ENCODE data around the gene CDH8. TPM values are rescaled to one million over a fixed set of nuclear protein-coding genes. Genes with fewer than 3 reads are reported as not detected.

Gene CDH8, protein sequence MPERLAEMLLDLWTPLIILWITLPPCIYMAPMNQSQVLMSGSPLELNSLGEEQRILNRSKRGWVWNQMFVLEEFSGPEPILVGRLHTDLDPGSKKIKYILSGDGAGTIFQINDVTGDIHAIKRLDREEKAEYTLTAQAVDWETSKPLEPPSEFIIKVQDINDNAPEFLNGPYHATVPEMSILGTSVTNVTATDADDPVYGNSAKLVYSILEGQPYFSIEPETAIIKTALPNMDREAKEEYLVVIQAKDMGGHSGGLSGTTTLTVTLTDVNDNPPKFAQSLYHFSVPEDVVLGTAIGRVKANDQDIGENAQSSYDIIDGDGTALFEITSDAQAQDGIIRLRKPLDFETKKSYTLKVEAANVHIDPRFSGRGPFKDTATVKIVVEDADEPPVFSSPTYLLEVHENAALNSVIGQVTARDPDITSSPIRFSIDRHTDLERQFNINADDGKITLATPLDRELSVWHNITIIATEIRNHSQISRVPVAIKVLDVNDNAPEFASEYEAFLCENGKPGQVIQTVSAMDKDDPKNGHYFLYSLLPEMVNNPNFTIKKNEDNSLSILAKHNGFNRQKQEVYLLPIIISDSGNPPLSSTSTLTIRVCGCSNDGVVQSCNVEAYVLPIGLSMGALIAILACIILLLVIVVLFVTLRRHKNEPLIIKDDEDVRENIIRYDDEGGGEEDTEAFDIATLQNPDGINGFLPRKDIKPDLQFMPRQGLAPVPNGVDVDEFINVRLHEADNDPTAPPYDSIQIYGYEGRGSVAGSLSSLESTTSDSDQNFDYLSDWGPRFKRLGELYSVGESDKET
- polyA plus RNA-seq (2013, experiment 1 of 2): 36.5 TPM
- polyA plus RNA-seq (2013, experiment 2 of 2): 38.4 TPM

GRCh38 chr16:62036101-62036801, at the start of gene CDH8:
Gene CDH8, minus strand, starts transcription at chr16:62036438. Its CDS starts 15,035 bp downstream, at chr16:62021403.
- Histone ChIP-seq H4K8ac (ENCODE audit: low read depth, low read length) (no peak within 1 kb of the TSS), H2BK15ac (ENCODE audit: low read length) (no peak within 1 kb of the TSS), H2BK5ac (ENCODE audit: low read length) (no peak within 1 kb of the TSS), H2BK12ac (ENCODE audit: low read length) (no peak within 1 kb of the TSS), H2AK5ac (ENCODE audit: low read depth, low read length) (no peak within 1 kb of the TSS), H3K23ac (ENCODE audit: low read depth, low read length, poor library complexity) (peak within 1 kb of the TSS; percentile 14), H3K4me2 (ENCODE audit: insufficient read depth, low read length, poor library complexity, severe bottlenecking) (peak within 1 kb of the TSS; percentile 96), H4K91ac (ENCODE audit: low read depth, low read length, poor library complexity) (no peak within 1 kb of the TSS), H3K27ac (replicated peaks; ENCODE audit: low read length) (peak within 1 kb of the TSS; percentile 57), H3K18ac (ENCODE audit: low read length) (peak within 1 kb of the TSS; percentile 90), H3K9me3 (replicated peaks in 1 of 2; ENCODE audit: control insufficient read depth in 2 of 2, insufficient read depth in 1 of 2, low read depth in 1 of 2, low read length in 2 of 2) (no peaks in the 10 kb centered on the region), H3K9ac (ENCODE audit: low read depth, low read length, poor library complexity) (peak within 1 kb of the TSS; percentile 81), H3K79me1 (ENCODE audit: low read depth, low read length) (no peaks in the 10 kb centered on the region), H2AFZ (ENCODE audit: low read length) (peak within 1 kb of the TSS; percentile 94), H3K14ac (ENCODE audit: low read length) (peak within 1 kb of the TSS; percentile 22), H3K36me3 (replicated peaks in 1 of 2; ENCODE audit: control insufficient read depth in 2 of 2, insufficient read depth in 2 of 2, low read length in 2 of 2) (no peaks in the 10 kb centered on the region), H3K4me3 (ENCODE audit: low read length in 2 of 2) (peak within 1 kb of the TSS; percentile 74 to 88), H2BK120ac (ENCODE audit: low read depth, low read length) (no peak within 1 kb of the TSS), H3K27me3 (ENCODE audit: control insufficient read depth in 3 of 3, insufficient read depth in 3 of 3, low read depth in 1 of 3, low read length in 3 of 3) (no peaks in the 10 kb centered on the region), H3K4me1 (ENCODE audit: control insufficient read depth in 2 of 2, insufficient read depth in 1 of 2, low read depth in 1 of 2, low read length in 2 of 2) (peaks cover 6 to 28% of the 10 kb centered on the region in 2 donors), H3K4ac (ENCODE audit: low read length) (no peak within 1 kb of the TSS)
- whole genome bisulfite sequencing, 2 donors (ENCODE audit: extremely low coverage in 2 of 2, insufficient read length in 2 of 2, insufficient replicate concordance in 1 of 2): no CpG with 5 or more reads among the region's 60 CpGs
- peak; percentile 84 for DNase-seq (ENCODE audit: low spot score)

DNA sequence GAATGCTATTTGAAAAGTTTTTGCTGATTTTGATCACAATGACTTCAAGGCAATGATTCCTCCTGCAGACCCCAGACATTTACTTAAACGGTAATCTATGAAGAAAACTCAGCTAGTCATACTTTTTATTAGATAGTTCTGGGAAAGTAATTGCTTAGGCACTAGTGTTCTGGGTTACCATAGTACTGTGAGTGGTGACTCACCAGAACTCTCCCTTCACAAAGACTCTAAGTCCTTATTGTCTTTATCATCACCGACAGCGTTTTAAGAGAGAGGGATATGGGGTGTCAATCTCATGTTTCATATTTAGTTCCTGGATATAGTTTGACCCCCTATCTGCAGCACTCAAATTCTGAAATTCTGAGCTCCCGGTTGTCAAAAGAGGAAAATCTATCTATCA, 43.0 kb upstream of the CDH8 start:
- H3K14ac ChIP-seq (ENCODE audit: low read length): no peak overlapping the region
- no peak overlapping the region for H2AK5ac ChIP-seq (ENCODE audit: low read depth, low read length)
- no peak overlapping the region for H3K27ac ChIP-seq (replicated peaks; ENCODE audit: low read length)
- no peak overlapping the region for H2BK15ac ChIP-seq (ENCODE audit: low read length)
- H3K9ac ChIP-seq (ENCODE audit: low read depth, low read length, poor library complexity): no peak overlapping the region
- no peak overlapping the region for H2BK5ac ChIP-seq (ENCODE audit: low read length)
- no peaks in the 10 kb centered on the region for H3K4me1 ChIP-seq (ENCODE audit: control insufficient read depth in 2 of 2, insufficient read depth in 1 of 2, low read depth in 1 of 2, low read length in 2 of 2)
- no peaks in the 10 kb centered on the region for H3K79me1 ChIP-seq (ENCODE audit: low read depth, low read length)
- no peak overlapping the region for H3K4me3 ChIP-seq (ENCODE audit: low read length in 2 of 2)
- no peak overlapping the region for H4K91ac ChIP-seq (ENCODE audit: low read depth, low read length, poor library complexity)
- DNase-seq (ENCODE audit: low spot score): no peak
- H3K4ac ChIP-seq (ENCODE audit: low read length): no peak overlapping the region
- H3K23ac ChIP-seq (ENCODE audit: low read depth, low read length, poor library complexity): no peak overlapping the region
- H2AFZ ChIP-seq (ENCODE audit: low read length): no peak overlapping the region
- no peak overlapping the region for H4K8ac ChIP-seq (ENCODE audit: low read depth, low read length)
- no peak overlapping the region for H3K18ac ChIP-seq (ENCODE audit: low read length)
- H3K36me3 ChIP-seq (replicated peaks in 1 of 2; ENCODE audit: control insufficient read depth in 2 of 2, insufficient read depth in 2 of 2, low read length in 2 of 2): no peaks in the 10 kb centered on the region
- no peaks in the 10 kb centered on the region for H3K9me3 ChIP-seq (replicated peaks in 1 of 2; ENCODE audit: control insufficient read depth in 2 of 2, insufficient read depth in 1 of 2, low read depth in 1 of 2, low read length in 2 of 2)
- H3K4me2 ChIP-seq (ENCODE audit: insufficient read depth, low read length, poor library complexity, severe bottlenecking): no peak overlapping the region
- no peak overlapping the region for H2BK120ac ChIP-seq (ENCODE audit: low read depth, low read length)
- no CpG with 5 or more reads among the region's 4 CpGs for WGBS, 2 donors (ENCODE audit: extremely low coverage in 2 of 2, insufficient read length in 2 of 2, insufficient replicate concordance in 1 of 2)
- peaks cover 0 to 4% (median 0%) of the 10 kb centered on the region in 3 experiments for H3K27me3 ChIP-seq (ENCODE audit: control insufficient read depth in 3 of 3, insufficient read depth in 3 of 3, low read depth in 1 of 3, low read length in 3 of 3)
- no peak overlapping the region for H2BK12ac ChIP-seq (ENCODE audit: low read length)

- peaks cover 0 to 4% (median 0%) of the 10 kb centered on the region in 3 experiments for H3K27me3 ChIP-seq (ENCODE audit: control insufficient read depth in 3 of 3, insufficient read depth in 3 of 3, low read depth in 1 of 3, low read length in 3 of 3)
- H2BK15ac ChIP-seq (ENCODE audit: low read length): no peak overlapping the region
- WGBS, 2 donors (ENCODE audit: extremely low coverage in 2 of 2, insufficient read length in 2 of 2, insufficient replicate concordance in 1 of 2): no CpG with 5 or more reads among the region's 4 CpGs
- no peak overlapping the region for H2BK120ac ChIP-seq (ENCODE audit: low read depth, low read length)
- peak overlapping the region; percentile 4 for H2AFZ ChIP-seq (ENCODE audit: low read length)
- no peak overlapping the region for H2AK5ac ChIP-seq (ENCODE audit: low read depth, low read length)
- no peak overlapping the region for H2BK12ac ChIP-seq (ENCODE audit: low read length)
- no peak overlapping the region for H3K18ac ChIP-seq (ENCODE audit: low read length)
- H3K27ac ChIP-seq (replicated peaks; ENCODE audit: low read length): no peak overlapping the region
- no peaks in the 10 kb centered on the region for H3K79me1 ChIP-seq (ENCODE audit: low read depth, low read length)
- H3K4ac ChIP-seq (ENCODE audit: low read length): no peak overlapping the region
- H3K4me2 ChIP-seq (ENCODE audit: insufficient read depth, low read length, poor library complexity, severe bottlenecking): no peak overlapping the region
- no peak overlapping the region for H3K23ac ChIP-seq (ENCODE audit: low read depth, low read length, poor library complexity)
- no peaks in the 10 kb centered on the region for H3K4me1 ChIP-seq (ENCODE audit: control insufficient read depth in 2 of 2, insufficient read depth in 1 of 2, low read depth in 1 of 2, low read length in 2 of 2)
- peak; percentile 23 for DNase-seq (ENCODE audit: low spot score)
- no peak overlapping the region for H2BK5ac ChIP-seq (ENCODE audit: low read length)
- no peak overlapping the region for H3K9ac ChIP-seq (ENCODE audit: low read depth, low read length, poor library complexity)
- H4K91ac ChIP-seq (ENCODE audit: low read depth, low read length, poor library complexity): no peak overlapping the region
- H4K8ac ChIP-seq (ENCODE audit: low read depth, low read length): no peak overlapping the region
- H3K4me3 ChIP-seq (ENCODE audit: low read length in 2 of 2): no peak overlapping the region
- H3K36me3 ChIP-seq (replicated peaks in 1 of 2; ENCODE audit: control insufficient read depth in 2 of 2, insufficient read depth in 2 of 2, low read length in 2 of 2): no peaks in the 10 kb centered on the region
- no peaks in the 10 kb centered on the region for H3K9me3 ChIP-seq (replicated peaks in 1 of 2; ENCODE audit: control insufficient read depth in 2 of 2, insufficient read depth in 1 of 2, low read depth in 1 of 2, low read length in 2 of 2)
- H3K14ac ChIP-seq (ENCODE audit: low read length): no peak overlapping the region
Observed at GRCh38 chr16:62077998-62078397, 41.8 kb upstream of the CDH8 start.
